A673 (cell line): Measurements from ENCODE around the gene RALA. TPM values are rescaled to one million over a fixed set of nuclear protein-coding genes. Genes with fewer than 3 reads are reported as not detected.

Experiments used
- BruUV-seq: library from RNA; stranded (reverse); fragments of 400-500 nt; replicated peaks from 2 replicates; lab custom pipeline; 2021; lab: Mats Ljungman, UMichigan
- CTCF ChIA-PET: fragments of 300-600 bp; sonication (Branson Sonifier 250); formaldehyde crosslinking; loops from one replicate; lab custom pipeline; 2022; ENCODE audit warnings: antibody characterized with exemption; lab: Charles Lee
- POLR2A ChIA-PET: fragments of 300-600 bp; sonication (Branson Sonifier 250); formaldehyde crosslinking; loops from one replicate; lab custom pipeline; 2022; ENCODE audit warnings: antibody characterized with exemption; ENCODE audit not compliant: low non-redundant PET; lab: Charles Lee
- DNase-seq: peaks from one replicate; pipeline ENCODE4 v3.0.0-alpha.2; 2015; ENCODE audit warnings: low spot score
- H3K27ac ChIP-seq: fragments of 200-600 bp; sonication (generic); 2 replicates; pipeline ENCODE4 v1.5.1; 2016; ENCODE audit warnings: mixed run types, low read depth, mild to moderate bottlenecking, mixed read lengths, antibody characterized with exemption, low read length; ENCODE audit not compliant: poor library complexity, severe bottlenecking
- H3K27me3 ChIP-seq: fragments of 200-600 bp; sonication (generic); replicated peaks from 2 replicates; pipeline ENCODE4 v1.6.1; 2017; ENCODE audit warnings: mixed run types, low read depth, mild to moderate bottlenecking, mixed read lengths, antibody characterized with exemption, low read length; ENCODE audit not compliant: insufficient read depth, poor library complexity
- H3K36me3 ChIP-seq: fragments of 200-600 bp; sonication (generic); 2 replicates; pipeline ENCODE4 v1.6.1; 2016; ENCODE audit warnings: mixed run types, mild to moderate bottlenecking, mixed read lengths, antibody characterized with exemption, low read length; ENCODE audit not compliant: insufficient read depth, poor library complexity, severe bottlenecking
- H3K4me1 ChIP-seq: fragments of 200-600 bp; sonication (generic); 2 replicates; pipeline ENCODE4 v1.6.1; 2017; ENCODE audit warnings: mixed run types, mild to moderate bottlenecking, mixed read lengths, antibody characterized with exemption, low read length; ENCODE audit not compliant: insufficient read depth, poor library complexity, severe bottlenecking
- H3K4me3 ChIP-seq: fragments of 200-600 bp; sonication (generic); 2 replicates; pipeline ENCODE4 v1.5.1; 2016; ENCODE audit warnings: low read depth, mixed run types, mild to moderate bottlenecking, mixed read lengths, low read length; ENCODE audit not compliant: poor library complexity, severe bottlenecking
- H3K9me3 ChIP-seq: fragments of 200-600 bp; sonication (generic); 2 replicates; pipeline ENCODE4 v1.6.1; 2016; ENCODE audit warnings: mixed run types, low read depth, mild to moderate bottlenecking, mixed read lengths, antibody characterized with exemption, low read length; ENCODE audit not compliant: poor library complexity, severe bottlenecking
- EZH2 ChIP-seq: fragments of 200-600 bp; sonication (generic); IDR thresholded peaks from 2 replicates; pipeline ENCODE4 v1.6.1; 2017; ENCODE audit warnings: borderline replicate concordance, low read depth, mild to moderate bottlenecking, mixed read lengths, antibody characterized with exemption, low read length; ENCODE audit not compliant: poor library complexity, severe bottlenecking
- intact Hi-C: fragments of 100-400 bp; cut with micrococcal nuclease; formaldehyde crosslinking; loops from one replicate; pipeline ENCODE4 v1.10.0; 2022; ENCODE audit not compliant: unreplicated experiment
- total RNA-seq: library from RNA; stranded (reverse); gene quantifications from 2 replicates; pipeline ENCODE4 v1.2.3, GENCODE V29; 2021
- TF ChIP-seq, protein P1 (sequence below): fragments of 300-800, 200-600 bp; sonication (generic); conservative IDR thresholded peaks from 2 replicates; pipeline ENCODE4 v1.5.1; 2017; ENCODE audit warnings: low read depth, mild to moderate bottlenecking, antibody characterized with exemption, low read length, moderate library complexity, mixed read lengths

RALA gene
- total RNA-seq, 1 experiment from 2014 or later, result 33.9 TPM

DNA sequence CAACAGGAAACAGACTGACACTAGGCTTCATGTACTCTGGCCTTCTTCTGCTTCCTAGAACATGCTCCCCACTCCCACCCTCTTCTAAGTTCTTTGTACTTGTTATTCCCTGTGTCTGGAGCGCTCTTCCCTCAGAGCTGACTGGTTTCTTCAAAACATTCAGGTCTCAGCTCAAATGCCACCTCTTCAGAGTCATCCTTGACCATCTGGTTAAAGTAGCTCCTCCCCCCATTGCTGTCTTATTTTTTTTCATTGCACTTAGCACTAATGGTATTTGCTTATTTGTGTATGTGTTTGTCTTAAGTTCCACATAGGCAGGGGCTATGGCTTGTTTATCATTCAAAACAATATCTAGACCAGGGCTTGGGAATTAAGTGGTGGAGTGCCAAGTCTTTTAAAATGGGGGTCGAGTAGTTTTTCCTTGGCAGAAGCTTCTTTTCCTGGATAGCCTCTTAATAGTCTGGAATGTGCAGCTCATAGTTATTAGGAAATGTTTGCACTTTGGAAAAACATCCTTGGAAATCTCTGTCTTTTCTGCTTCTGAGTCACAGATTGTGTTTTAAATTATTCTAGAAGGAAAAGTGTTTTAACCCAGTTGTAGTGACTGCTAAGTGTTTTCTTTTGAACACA lies 60.0 kb downstream of the RALA start:
- H3K36me3 ChIP-seq, result no peaks in the 10 kb centered on the region
- H3K9me3 ChIP-seq, result no peaks in the 10 kb centered on the region
- CTCF ChIA-PET, result no interaction called here
- peaks cover 16% of the 10 kb centered on the region for H3K4me1 ChIP-seq
- H3K4me3 ChIP-seq, result no peak overlapping the region
- H3K27ac ChIP-seq, result no peak overlapping the region
- H3K27me3 ChIP-seq, result no peaks in the 10 kb centered on the region
- intact Hi-C loops, result no loop called here
- DNase-seq, result no peak
- TF ChIP-seq, protein P1, sequence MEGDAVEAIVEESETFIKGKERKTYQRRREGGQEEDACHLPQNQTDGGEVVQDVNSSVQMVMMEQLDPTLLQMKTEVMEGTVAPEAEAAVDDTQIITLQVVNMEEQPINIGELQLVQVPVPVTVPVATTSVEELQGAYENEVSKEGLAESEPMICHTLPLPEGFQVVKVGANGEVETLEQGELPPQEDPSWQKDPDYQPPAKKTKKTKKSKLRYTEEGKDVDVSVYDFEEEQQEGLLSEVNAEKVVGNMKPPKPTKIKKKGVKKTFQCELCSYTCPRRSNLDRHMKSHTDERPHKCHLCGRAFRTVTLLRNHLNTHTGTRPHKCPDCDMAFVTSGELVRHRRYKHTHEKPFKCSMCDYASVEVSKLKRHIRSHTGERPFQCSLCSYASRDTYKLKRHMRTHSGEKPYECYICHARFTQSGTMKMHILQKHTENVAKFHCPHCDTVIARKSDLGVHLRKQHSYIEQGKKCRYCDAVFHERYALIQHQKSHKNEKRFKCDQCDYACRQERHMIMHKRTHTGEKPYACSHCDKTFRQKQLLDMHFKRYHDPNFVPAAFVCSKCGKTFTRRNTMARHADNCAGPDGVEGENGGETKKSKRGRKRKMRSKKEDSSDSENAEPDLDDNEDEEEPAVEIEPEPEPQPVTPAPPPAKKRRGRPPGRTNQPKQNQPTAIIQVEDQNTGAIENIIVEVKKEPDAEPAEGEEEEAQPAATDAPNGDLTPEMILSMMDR, result no peak
- no peak for TF ChIP-seq EZH2
- POLR2A ChIA-PET, result no interaction called here
- no TSS peak for BruUV-seq

DNA sequence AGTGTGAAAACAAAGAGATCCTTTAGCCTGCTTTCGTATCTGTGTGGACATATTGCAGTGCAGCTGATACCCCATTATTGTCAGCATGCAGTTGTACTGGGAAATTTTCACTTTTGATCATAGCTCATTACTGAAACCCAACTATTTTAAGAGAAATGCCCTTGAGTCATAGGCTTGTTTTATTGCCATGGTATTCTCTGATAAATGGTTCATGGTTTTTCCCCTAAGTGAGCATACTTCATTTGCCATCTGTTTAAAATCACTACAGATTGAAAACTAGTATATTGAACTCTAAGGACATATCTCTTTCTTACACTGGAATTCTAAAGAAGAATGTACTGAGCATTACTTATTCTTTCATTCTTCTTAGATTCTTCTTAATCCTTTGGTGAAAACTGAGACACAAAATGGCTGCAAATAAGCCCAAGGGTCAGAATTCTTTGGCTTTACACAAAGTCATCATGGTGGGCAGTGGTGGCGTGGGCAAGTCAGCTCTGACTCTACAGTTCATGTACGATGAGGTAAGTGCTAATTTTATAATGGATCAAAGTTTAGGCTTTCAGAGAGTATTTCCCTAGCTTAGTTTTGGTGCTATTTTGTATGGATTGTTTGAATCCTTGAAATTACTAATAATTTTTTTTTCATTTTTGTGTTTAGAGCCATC lies 63.0 kb downstream of the RALA start:
- Histone ChIP-seq H3K27me3 (no peaks in the 10 kb centered on the region), H3K27ac (no peak overlapping the region), H3K4me3 (no peak overlapping the region), H3K36me3 (peaks cover 4% of the 10 kb centered on the region), H3K4me1 (peaks cover 16% of the 10 kb centered on the region), H3K9me3 (no peaks in the 10 kb centered on the region)
- no peak for DNase-seq
- ChIA-PET POLR2A (no interaction called here), CTCF (no interaction called here)
- no peak for TF ChIP-seq EZH2
- TF ChIP-seq, protein P1, result no peak
- no TSS peak for BruUV-seq
- intact Hi-C loops, result no loop called here

DNA sequence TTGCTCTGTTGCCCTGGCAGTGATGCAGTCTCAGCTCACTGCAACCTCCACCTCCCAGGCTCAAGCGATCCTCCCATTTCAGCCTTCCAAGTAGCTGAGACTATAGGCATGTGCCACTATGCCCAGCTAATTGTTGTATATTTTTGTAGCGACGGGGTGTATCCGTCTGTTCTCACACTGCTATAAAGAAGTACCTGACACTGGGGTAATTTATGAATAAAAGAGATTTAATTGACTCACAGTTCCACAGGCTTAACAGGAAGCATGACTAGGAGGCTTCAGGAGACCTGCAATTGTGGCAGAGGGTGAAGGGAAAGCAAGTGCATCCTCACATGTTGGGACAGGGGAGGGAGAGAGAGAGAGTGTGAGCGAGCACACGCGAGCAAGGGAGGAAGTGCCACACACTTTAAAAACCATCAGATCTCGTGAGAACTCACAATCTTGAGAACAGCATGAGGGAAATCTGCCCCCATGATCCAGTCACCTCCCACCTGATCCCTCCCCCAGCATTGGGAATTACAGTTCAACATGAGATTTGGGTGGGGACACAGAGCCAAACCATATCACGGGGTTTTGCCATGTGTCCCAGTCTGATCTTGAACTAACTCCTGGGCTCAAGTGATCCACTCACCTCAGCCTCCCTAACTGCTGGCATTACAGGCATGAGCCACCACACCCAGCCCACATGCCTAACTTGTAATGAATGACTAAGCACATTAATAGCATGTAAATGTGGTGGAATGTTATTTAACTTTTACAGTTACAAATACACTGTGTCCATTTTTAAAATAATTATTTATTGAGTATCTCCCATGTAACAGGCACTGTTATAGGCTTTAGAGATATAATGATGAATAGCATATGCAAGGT lies 65.5 kb downstream of the RALA start:
- BruUV-seq, result no TSS peak
- no peak overlapping the region for H3K27ac ChIP-seq
- ChIA-PET POLR2A (interaction anchor here (0.7 kb wide), 1 partner anchor 18 kb away, joined by 8 read pairs; no protein-coding TSS in a partner anchor), CTCF (no interaction called here)
- H3K36me3 ChIP-seq, result peaks cover 4% of the 10 kb centered on the region
- TF ChIP-seq, protein P1, result no peak
- no peak for TF ChIP-seq EZH2
- intact Hi-C loops, result no loop called here
- H3K9me3 ChIP-seq, result no peaks in the 10 kb centered on the region
- no peaks in the 10 kb centered on the region for H3K27me3 ChIP-seq
- peaks cover 5% of the 10 kb centered on the region for H3K4me1 ChIP-seq
- no peak overlapping the region for H3K4me3 ChIP-seq
- no peak for DNase-seq
